ENCODE results near the gene ZC3H12A. TPM values are rescaled to one million over a fixed set of nuclear protein-coding genes. Genes with fewer than 3 reads are reported as not detected.

Gene ZC3H12A
- total and polyA plus RNA-seq, 2 of the 4 experiments (the other 2 are of a cell fraction) = 3.8 to 14.2 TPM

GRCh38 chr1:37482796-37483744, 8.7 kb downstream of the ZC3H12A start:
- in situ Hi-C loops (cut with MboI; ENCODE audit: low sequenced_read_pairs) = no loop called here
- no peak overlapping the region for H2AFZ ChIP-seq (replicated peaks; ENCODE audit: low read length, poor library complexity)
- H3K18ac ChIP-seq (ENCODE audit: low read depth, low read length) = no peak overlapping the region
- no peak overlapping the region for H2BK120ac ChIP-seq (ENCODE audit: low read depth, low read length)
- peaks cover 50% of the 10 kb centered on the region for H3K36me3 ChIP-seq (ENCODE audit: control insufficient read depth, insufficient read depth, low read length)
- H4K8ac ChIP-seq (ENCODE audit: low read depth in 2 of 2, low read length in 2 of 2) = no peak overlapping the region
- H4K20me1 ChIP-seq (ENCODE audit: insufficient read depth, low read length) = peaks cover 8% of the 10 kb centered on the region
- no peak overlapping the region for H4K91ac ChIP-seq (ENCODE audit: insufficient read depth, low read depth, low read length)
- CTCF ChIA-PET = no interaction called here
- no peaks in the 10 kb centered on the region for H3K27me3 ChIP-seq (ENCODE audit: control insufficient read depth, insufficient read depth, low read length)
- ATAC-seq (ENCODE audit: low read depth) (no peak), DNase-seq (no peak)
- H2AK5ac ChIP-seq (ENCODE audit: low read depth, low read length) = no peak overlapping the region
- H3K56ac ChIP-seq (ENCODE audit: extremely low read depth, insufficient read depth, low read length) = no peak overlapping the region
- H2BK5ac ChIP-seq (ENCODE audit: low read depth, low read length, poor library complexity, severe bottlenecking) = no peak overlapping the region
- no peak overlapping the region for H3K4me2 ChIP-seq (ENCODE audit: low read depth, low read length)
- H2BK15ac ChIP-seq (ENCODE audit: low read depth, low read length) = no peak overlapping the region
- peaks cover 24 to 40% of the 10 kb centered on the region in 2 experiments; a peak in 3 of 4 replicates for H3K79me1 ChIP-seq (ENCODE audit: low read depth in 1 of 2, low read length in 2 of 2)
- no peak overlapping the region for H3K23ac ChIP-seq (ENCODE audit: low read depth, low read length)
- H4K5ac ChIP-seq (ENCODE audit: low read depth, low read length) = no peak overlapping the region
- H2AK9ac ChIP-seq (replicated peaks; ENCODE audit: low read depth, low read length, poor library complexity) = no peak overlapping the region
- H2BK20ac ChIP-seq (ENCODE audit: low read depth, low read length) = no peak overlapping the region
- H3K4ac ChIP-seq (ENCODE audit: low read depth, low read length) = no peak overlapping the region
- intact Hi-C loops (cut with micrococcal nuclease) = no loop called here
- H3K27ac ChIP-seq (ENCODE audit: insufficient read depth, low read length) = no peak overlapping the region
- BruUV-seq (replicated peaks) = no TSS peak
- no peak for TF ChIP-seq BHLHE40 (IDR thresholded peaks at IDR 0.05; ENCODE audit: low read depth, low read length)
- TF ChIP-seq RFX5 (IDR thresholded peaks at IDR 0.05; ENCODE audit: low read depth, low read length) = no peak
- TF ChIP-seq, protein P1, sequence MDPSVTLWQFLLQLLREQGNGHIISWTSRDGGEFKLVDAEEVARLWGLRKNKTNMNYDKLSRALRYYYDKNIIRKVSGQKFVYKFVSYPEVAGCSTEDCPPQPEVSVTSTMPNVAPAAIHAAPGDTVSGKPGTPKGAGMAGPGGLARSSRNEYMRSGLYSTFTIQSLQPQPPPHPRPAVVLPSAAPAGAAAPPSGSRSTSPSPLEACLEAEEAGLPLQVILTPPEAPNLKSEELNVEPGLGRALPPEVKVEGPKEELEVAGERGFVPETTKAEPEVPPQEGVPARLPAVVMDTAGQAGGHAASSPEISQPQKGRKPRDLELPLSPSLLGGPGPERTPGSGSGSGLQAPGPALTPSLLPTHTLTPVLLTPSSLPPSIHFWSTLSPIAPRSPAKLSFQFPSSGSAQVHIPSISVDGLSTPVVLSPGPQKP (IDR thresholded peaks at IDR 0.05; ENCODE audit: borderline replicate concordance, low read depth, low read length) = no peak
- TF ChIP-seq FOS (IDR thresholded peaks at IDR 0.05; ENCODE audit: low read depth, low read length) = no peak
- TF ChIP-seq MAZ (IDR thresholded peaks at IDR 0.05; ENCODE audit: borderline replicate concordance, low read depth, low read length) = no peak
- no peak for TF ChIP-seq CEBPB (IDR thresholded peaks at IDR 0.05; ENCODE audit: low read depth, low read length)
- no peak for TF ChIP-seq NFE2L2 (IDR thresholded peaks at IDR 0.05; ENCODE audit: low read depth, low read length)
- TF ChIP-seq USF2 (IDR thresholded peaks at IDR 0.05; ENCODE audit: low read depth, low read length) = no peak
- TF ChIP-seq SMC3 (IDR thresholded peaks at IDR 0.05; ENCODE audit: low read depth, low read length) = no peak
- TF ChIP-seq MXI1 (IDR thresholded peaks at IDR 0.05; ENCODE audit: borderline replicate concordance, low read depth, low read length) = no peak
- no peak for TF ChIP-seq POLR2A (IDR thresholded peaks at IDR 0.05; ENCODE audit: low read depth, low read length)
- TF ChIP-seq RCOR1 (IDR thresholded peaks at IDR 0.05; ENCODE audit: insufficient replicate concordance, low read length) = no peak
- peaks cover 40% of the 10 kb centered on the region for H3K4me1 ChIP-seq (ENCODE audit: control insufficient read depth, insufficient read depth, low read length)
- H3K9ac ChIP-seq (ENCODE audit: low read depth, low read length) = no peak overlapping the region
- POLR2A ChIA-PET (ENCODE audit: unreplicated experiment) = no interaction called here
- 93% methylated on average over 8 of the region's 29 CpGs; no CpG with 5 or more reads in 1 of the 2 experiments for WGBS, 2 experiments (ENCODE audit: extremely low coverage in 2 of 2, insufficient read length in 1 of 2)
- dilution Hi-C loops (cut with HindIII; ENCODE audit: low sequenced_read_pairs, unreplicated experiment) = no loop called here
- no peak overlapping the region for H3K14ac ChIP-seq (replicated peaks; ENCODE audit: low read depth, low read length)
- H3K9me3 ChIP-seq (ENCODE audit: control insufficient read depth, insufficient read depth, low read length) = no peaks in the 10 kb centered on the region
- H3K9me1 ChIP-seq (ENCODE audit: insufficient read depth, low read length) = peaks cover 6% of the 10 kb centered on the region; the same call in 1 of the 2 replicates
- H3K4me3 ChIP-seq (ENCODE audit: insufficient read depth, low read depth, low read length) = no peak overlapping the region

Measured in IMR-90 (cell line).